BJ (cell line): Measurements from ENCODE around the gene SULT1B1. TPM values are rescaled to one million over a fixed set of nuclear protein-coding genes. Genes with fewer than 3 reads are reported as not detected.

Experiments used
- CTCF ChIA-PET: fragments of 350-600 bp; formaldehyde crosslinking; extraction: SDS; loops from one replicate; lab custom pipeline; 2021; ENCODE audit warnings: antibody characterized with exemption, inconsistent platforms; lab: Yijun Ruan, JAX
- POLR2A ChIA-PET: fragments of 300-600 bp; sonication (Branson Sonifier 250); formaldehyde crosslinking; extraction: SDS; loops from one replicate; lab custom pipeline; 2021; ENCODE audit warnings: antibody characterized with exemption; lab: Charles Lee
- DNase-seq: peaks from one replicate; pipeline ENCODE4 v3.0.0-alpha.2; 2011; ENCODE audit warnings: low read depth
- H3K27me3 ChIP-seq: 2 replicates; pipeline ENCODE4 v1.6.0; 2011; ENCODE audit warnings: low read length; ENCODE audit not compliant: control insufficient read depth, insufficient read depth
- H3K36me3 ChIP-seq: 2 replicates; pipeline ENCODE4 v1.5.1; 2011; ENCODE audit warnings: low read length; ENCODE audit not compliant: control insufficient read depth, insufficient read depth
- H3K4me3 ChIP-seq: 2 replicates; pipeline ENCODE4 v1.5.1; 2011; ENCODE audit warnings: low read depth, mild to moderate bottlenecking, control low read depth, low read length
- CTCF ChIP-seq: IDR thresholded peaks from 2 replicates; pipeline ENCODE4 v1.5.1; 2011; ENCODE audit warnings: low read depth, mild to moderate bottlenecking, control low read depth, inconsistent platforms, low read length, moderate library complexity; ENCODE audit not compliant: insufficient read depth
- polyA plus RNA-seq: library from polyadenylated mRNA; depleted of rRNA; stranded (reverse); fragments of >200 nt; gene quantifications from 2 replicates; pipeline ENCODE4 v1.2.3, GENCODE V29; 2011

The SULT1B1 gene
- polyA plus RNA-seq, 1 experiment: not detected

GRCh38 chr4:69730002-69730401 is 30.4 kb downstream of the SULT1B1 start:
- ChIA-PET CTCF (no interaction called here), POLR2A (no interaction called here)
- DNase-seq: no peak

DNA sequence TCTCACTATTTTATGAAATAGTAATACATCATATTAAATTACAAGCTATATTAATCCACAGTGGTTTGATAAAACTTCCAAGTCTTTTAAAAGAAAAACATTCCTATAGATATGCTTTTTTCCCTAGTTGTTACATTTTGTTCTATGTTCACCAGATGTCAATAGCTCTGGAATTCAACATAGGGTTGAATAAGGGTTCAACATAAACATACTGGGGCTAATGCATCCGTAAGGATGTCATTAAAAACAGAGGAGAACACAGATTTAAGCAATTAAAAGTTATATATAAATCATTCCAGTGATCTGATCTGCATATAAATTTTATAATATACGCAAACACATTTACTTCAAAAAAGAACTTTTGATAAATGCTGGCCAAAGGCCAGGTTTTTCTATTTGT is 32.5 kb downstream of the SULT1B1 start:
- no peak for TF ChIP-seq CTCF
- CTCF ChIA-PET: no interaction called here
- DNase-seq: no peak
- H3K4me3 ChIP-seq: no peak overlapping the region
- H3K27me3 ChIP-seq: no peaks in the 10 kb centered on the region
- POLR2A ChIA-PET: no interaction called here
- no peaks in the 10 kb centered on the region for H3K36me3 ChIP-seq

More at GRCh38 chr4:69730002-69730401, 30.4 kb downstream of the SULT1B1 start:
- TF ChIP-seq CTCF: no peak
- Histone ChIP-seq H3K27me3 (no peaks in the 10 kb centered on the region), H3K4me3 (no peak overlapping the region), H3K36me3 (no peaks in the 10 kb centered on the region)

- TF ChIP-seq CTCF: no peak
- ChIA-PET POLR2A (no interaction called here), CTCF (no interaction called here)
- H3K36me3 ChIP-seq: no peaks in the 10 kb centered on the region
- H3K27me3 ChIP-seq: no peaks in the 10 kb centered on the region
- DNase-seq: no peak
- H3K4me3 ChIP-seq: no peak overlapping the region
Observed at GRCh38 chr4:69727426-69727825, 33.0 kb downstream of the SULT1B1 start.

- CTCF ChIA-PET: no interaction called here
- no peak for DNase-seq
- Histone ChIP-seq H3K36me3 (no peaks in the 10 kb centered on the region), H3K27me3 (no peaks in the 10 kb centered on the region), H3K4me3 (no peak overlapping the region)
- TF ChIP-seq CTCF: no peak
- POLR2A ChIA-PET: no interaction called here
Observed at GRCh38 chr4:69726971-69727370, 33.4 kb downstream of the SULT1B1 start.

DNA sequence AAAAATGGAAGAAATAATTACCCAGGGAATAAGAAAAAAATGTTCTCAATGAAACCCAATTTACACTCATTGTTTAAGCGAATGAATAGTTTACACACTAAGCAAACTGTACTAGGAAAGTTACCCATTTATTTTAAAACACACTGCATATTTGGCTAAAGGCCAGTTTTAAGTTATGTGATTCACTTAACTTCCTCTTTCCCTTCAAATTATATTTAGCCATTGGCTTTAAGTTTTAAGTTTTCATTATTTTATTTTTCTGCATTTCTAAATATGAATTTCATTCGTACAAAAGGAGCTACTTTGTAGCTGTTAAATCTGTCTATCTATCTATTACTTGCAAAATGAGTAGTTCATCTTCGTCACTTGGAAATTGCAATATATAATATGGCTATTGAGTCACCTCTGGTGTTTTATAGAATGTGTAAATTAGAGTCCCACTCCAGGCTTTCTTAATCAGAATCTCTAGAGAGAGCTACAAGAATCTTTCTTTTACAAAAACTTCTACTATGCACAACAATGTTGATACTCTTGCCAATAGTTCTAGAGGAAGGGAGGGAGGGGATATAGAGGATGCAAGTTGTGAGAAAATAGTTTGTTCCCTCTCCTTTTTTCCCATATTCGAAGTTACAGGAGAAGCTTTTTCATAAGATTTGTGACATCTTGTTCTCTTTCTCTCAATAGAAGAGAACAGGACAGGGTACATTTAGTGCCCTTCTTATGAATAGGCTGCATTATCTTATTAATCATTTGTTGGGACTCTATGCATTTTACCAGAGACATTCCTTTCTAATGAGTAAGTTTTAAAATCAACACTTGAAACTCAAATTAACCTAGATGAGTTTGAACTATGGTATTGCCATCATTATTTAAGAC is 41.8 kb downstream of the SULT1B1 start:
- TF ChIP-seq CTCF: no peak
- CTCF ChIA-PET: no interaction called here
- DNase-seq: no peak
- POLR2A ChIA-PET: no interaction called here
- H3K36me3 ChIP-seq: no peaks in the 10 kb centered on the region
- no peaks in the 10 kb centered on the region for H3K27me3 ChIP-seq
- H3K4me3 ChIP-seq: no peak overlapping the region
